NOMO-1 treated with dmso at 0.1 percent for 144 hours (cell line): Measurements from ENCODE around the gene SETD9.
A peak's percentile ranks its signal among the peaks of the same experiment; 100 is the strongest.

Experiments used
- DNase-seq: peaks from one replicate; lab custom pipeline; 2025; ENCODE audit not compliant: unreplicated experiment; lab: John Stamatoyannopoulos, UW

The SETD9 gene

GRCh38 chr5:56934325-56934724, 24.9 kb downstream of the SETD9 start:
- no peak for DNase-seq

GRCh38 chr5:56938858-56939257, 29.5 kb downstream of the SETD9 start:
- DNase-seq, result no peak

- no peak for DNase-seq
Measured at GRCh38 chr5:56941981-56942380, 32.6 kb downstream of the SETD9 start.

- DNase-seq, result no peak
Measured at GRCh38 chr5:56947052-56947451, 37.7 kb downstream of the SETD9 start.

GRCh38 chr5:56950626-56951125, 41.3 kb downstream of the SETD9 start:
- DNase-seq, result peak; percentile 29

GRCh38 chr5:56951126-56951945, 41.9 kb downstream of the SETD9 start:
- DNase-seq, result no peak

GRCh38 chr5:56951946-56952691, 42.7 kb downstream of the SETD9 start, which contains the start of gene MIER3:
TSS of gene MIER3 (minus strand) at chr5:56952123. CDS start at chr5:56952102, 21 bp downstream.
- peak; percentile 22 for DNase-seq

- no peak for DNase-seq
Measured at GRCh38 chr5:56954262-56954661, 44.9 kb downstream of the SETD9 start.

- no peak for DNase-seq
Measured at GRCh38 chr5:56958595-56958994, 49.2 kb downstream of the SETD9 start.

GRCh38 chr5:56959326-56959725, 49.9 kb downstream of the SETD9 start:
- no peak for DNase-seq

- DNase-seq, result no peak
Measured at GRCh38 chr5:56961746-56962145, 52.4 kb downstream of the SETD9 start.

- no peak for DNase-seq
Measured at GRCh38 chr5:56962286-56962685, 52.9 kb downstream of the SETD9 start.

- DNase-seq, result no peak
Measured at GRCh38 chr5:56963246-56963645, 53.9 kb downstream of the SETD9 start.

GRCh38 chr5:56964173-56964572, 54.8 kb downstream of the SETD9 start:
- DNase-seq, result no peak
